Measurements from ENCODE around the gene ATP2A1. TPM values are rescaled to one million over a fixed set of nuclear protein-coding genes. Genes with fewer than 3 reads are reported as not detected.

ATP2A1 gene
- total and polyA plus RNA-seq, 2 donors (not counting 3 experiments of a cell fraction or from before 2014, with no cell fraction given): 1.2 to 2.5 TPM

GRCh38 chr16:28905800-28906372 is 27.6 kb downstream of the ATP2A1 start:
- dilution Hi-C loops (cut with MboI; ENCODE audit: extremely low pct_ligation_motif_present, low sequenced_read_pairs) (no loop called here), intact Hi-C loops (cut with micrococcal nuclease) (no loop called here)
- ChIA-PET CTCF (no interaction called here), POLR2A (interaction anchor here (0.6 kb wide), 1 partner anchor 13 kb away, joined by 3 read pairs; no protein-coding TSS in a partner anchor)
- peaks cover 0 to 16% of the 10 kb centered on the region in 2 experiments for H3K36me3 ChIP-seq (ENCODE audit: control insufficient read depth in 2 of 2, extremely low read depth in 1 of 2, insufficient read depth in 2 of 2, low read length in 2 of 2)
- no peak overlapping the region for H3K4me3 ChIP-seq (replicated peaks in 1 of 3; ENCODE audit: insufficient read depth in 1 of 3, low read depth in 1 of 3, low read length in 3 of 3)
- H4K20me1 ChIP-seq (replicated peaks; ENCODE audit: control insufficient read depth, extremely low read depth, insufficient read depth, low read length): no peaks in the 10 kb centered on the region
- BruUV-seq (replicated peaks): no TSS peak
- no peak overlapping the region for H2AFZ ChIP-seq (ENCODE audit: low read depth, low read length)
- H3K27ac ChIP-seq (ENCODE audit: insufficient read depth, low read depth, low read length): no peak overlapping the region
- no peaks in the 10 kb centered on the region for H3K4me1 ChIP-seq (ENCODE audit: control insufficient read depth, extremely low read depth, insufficient read depth, low read length)
- no peak overlapping the region for H3K4me2 ChIP-seq (ENCODE audit: insufficient read depth, low read length)
- FAIRE-seq: no peak
- H3K9me1 ChIP-seq (replicated peaks; ENCODE audit: control insufficient read depth, extremely low read depth, insufficient read depth, low read length): no peaks in the 10 kb centered on the region
- no peak for DNase-seq (ENCODE audit: low read depth, low spot score)
- no peaks in the 10 kb centered on the region for H3K79me2 ChIP-seq (ENCODE audit: control insufficient read depth, insufficient read depth, low read length)
- H3K9me3 ChIP-seq (replicated peaks; ENCODE audit: control insufficient read depth, insufficient read depth, low read length): no peaks in the 10 kb centered on the region
- H3K27me3 ChIP-seq (ENCODE audit: control insufficient read depth in 2 of 2, insufficient read depth in 2 of 2, low read length in 2 of 2): no peaks in the 10 kb centered on the region
- no peak for TF ChIP-seq MYC (IDR thresholded peaks at IDR 0.05; ENCODE audit: low read depth, low read length)
- TF ChIP-seq, protein P1, sequence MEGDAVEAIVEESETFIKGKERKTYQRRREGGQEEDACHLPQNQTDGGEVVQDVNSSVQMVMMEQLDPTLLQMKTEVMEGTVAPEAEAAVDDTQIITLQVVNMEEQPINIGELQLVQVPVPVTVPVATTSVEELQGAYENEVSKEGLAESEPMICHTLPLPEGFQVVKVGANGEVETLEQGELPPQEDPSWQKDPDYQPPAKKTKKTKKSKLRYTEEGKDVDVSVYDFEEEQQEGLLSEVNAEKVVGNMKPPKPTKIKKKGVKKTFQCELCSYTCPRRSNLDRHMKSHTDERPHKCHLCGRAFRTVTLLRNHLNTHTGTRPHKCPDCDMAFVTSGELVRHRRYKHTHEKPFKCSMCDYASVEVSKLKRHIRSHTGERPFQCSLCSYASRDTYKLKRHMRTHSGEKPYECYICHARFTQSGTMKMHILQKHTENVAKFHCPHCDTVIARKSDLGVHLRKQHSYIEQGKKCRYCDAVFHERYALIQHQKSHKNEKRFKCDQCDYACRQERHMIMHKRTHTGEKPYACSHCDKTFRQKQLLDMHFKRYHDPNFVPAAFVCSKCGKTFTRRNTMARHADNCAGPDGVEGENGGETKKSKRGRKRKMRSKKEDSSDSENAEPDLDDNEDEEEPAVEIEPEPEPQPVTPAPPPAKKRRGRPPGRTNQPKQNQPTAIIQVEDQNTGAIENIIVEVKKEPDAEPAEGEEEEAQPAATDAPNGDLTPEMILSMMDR (IDR thresholded peaks at IDR 0.05; ENCODE audit: extremely low read depth in 1 of 2, insufficient read depth in 1 of 2, low read depth in 1 of 2, low read length in 2 of 2): no peak
- no peak for TF ChIP-seq POLR2A (IDR thresholded peaks at IDR 0.05; ENCODE audit: low read depth, low read length)
- TF ChIP-seq EZH2 (IDR thresholded peaks at IDR 0.05; ENCODE audit: borderline replicate concordance, low read depth, low read length, severe bottlenecking): no peak
- no peak overlapping the region for H3K9ac ChIP-seq (replicated peaks; ENCODE audit: extremely low read depth, insufficient read depth, low read length)
